RWPE2 (cell line): ENCODE data around the gene MYO3B.

ENCODE experiments used
- ATAC-seq: fragments of 200-7000 bp; cut with Tn5 transposase; 3 replicates; pipeline ENCODE4 v1.9.1; 2021; ENCODE audit warnings: low read depth
- DNase-seq: peaks from one replicate; pipeline ENCODE4 v3.0.0-alpha.2; 2020; ENCODE audit warnings: low spot score
- H3K27ac ChIP-seq: fragments of 450-650 bp; 2 replicates; pipeline ENCODE4 v1.5.1; 2017; ENCODE audit warnings: mild to moderate bottlenecking; ENCODE audit not compliant: poor library complexity, severe bottlenecking
- H3K27me3 ChIP-seq: fragments of 250-450 bp; sonication (Bioruptor Pico); 2 replicates; pipeline ENCODE4 v1.5.1; 2021; ENCODE audit warnings: mild to moderate bottlenecking, moderate library complexity; ENCODE audit not compliant: insufficient read depth, poor library complexity, severe bottlenecking
- H3K36me3 ChIP-seq: fragments of 250-450 bp; sonication (Bioruptor Pico); 2 replicates; pipeline ENCODE4 v1.5.1; 2020; ENCODE audit warnings: low read depth, mild to moderate bottlenecking, moderate library complexity
- H3K4me1 ChIP-seq: fragments of 250-450 bp; sonication (Bioruptor Pico); 2 replicates; pipeline ENCODE4 v1.5.1; 2021; ENCODE audit warnings: mild to moderate bottlenecking, moderate library complexity; ENCODE audit not compliant: insufficient read depth, poor library complexity, severe bottlenecking
- H3K4me3 ChIP-seq: fragments of 250-450 bp; sonication (Bioruptor Pico); 2 replicates; pipeline ENCODE4 v1.5.1; 2021; ENCODE audit warnings: mild to moderate bottlenecking, moderate library complexity; ENCODE audit not compliant: severe bottlenecking
- H3K9me3 ChIP-seq: fragments of 250-450 bp; sonication (Bioruptor Pico); 2 replicates; pipeline ENCODE4 v1.5.1; 2021; ENCODE audit warnings: mild to moderate bottlenecking, moderate library complexity; ENCODE audit not compliant: severe bottlenecking
- TF ChIP-seq, protein P1 (sequence below): fragments of 450-650 bp; IDR thresholded peaks from one replicate; pipeline ENCODE4 v1.5.1; 2017; ENCODE audit warnings: mild to moderate bottlenecking, moderate library complexity; ENCODE audit not compliant: poor library complexity, severe bottlenecking

The MYO3B gene

GRCh38 chr2:170680172-170680941 lies 502.4 kb downstream of the MYO3B start:
- H3K4me1 ChIP-seq, result no peaks in the 10 kb centered on the region
- ATAC-seq (no peak), DNase-seq (no peak)

DNA sequence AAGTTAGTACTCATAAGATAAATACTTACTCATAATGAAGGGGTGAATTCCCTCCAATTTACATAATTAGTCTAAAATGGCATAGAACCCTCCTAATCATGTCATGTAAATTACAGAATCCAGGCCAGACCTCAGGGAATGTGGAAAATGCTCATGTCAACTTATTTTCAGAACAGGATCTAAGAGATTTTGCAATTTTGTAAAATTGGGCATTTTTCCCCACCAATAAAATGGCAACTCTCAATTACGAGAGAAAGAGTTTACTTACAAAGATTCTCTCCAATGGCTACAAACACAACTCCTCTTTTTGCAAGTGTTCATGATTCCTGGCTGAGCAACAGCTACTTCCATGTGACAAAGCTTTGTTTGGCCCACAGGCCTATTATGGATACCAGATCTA lies 503.4 kb downstream of the MYO3B start:
- no peak for DNase-seq

More at GRCh38 chr2:170680172-170680941, 502.4 kb downstream of the MYO3B start:
- no peaks in the 10 kb centered on the region for H3K9me3 ChIP-seq
- no peaks in the 10 kb centered on the region for H3K36me3 ChIP-seq
- TF ChIP-seq, protein P1, sequence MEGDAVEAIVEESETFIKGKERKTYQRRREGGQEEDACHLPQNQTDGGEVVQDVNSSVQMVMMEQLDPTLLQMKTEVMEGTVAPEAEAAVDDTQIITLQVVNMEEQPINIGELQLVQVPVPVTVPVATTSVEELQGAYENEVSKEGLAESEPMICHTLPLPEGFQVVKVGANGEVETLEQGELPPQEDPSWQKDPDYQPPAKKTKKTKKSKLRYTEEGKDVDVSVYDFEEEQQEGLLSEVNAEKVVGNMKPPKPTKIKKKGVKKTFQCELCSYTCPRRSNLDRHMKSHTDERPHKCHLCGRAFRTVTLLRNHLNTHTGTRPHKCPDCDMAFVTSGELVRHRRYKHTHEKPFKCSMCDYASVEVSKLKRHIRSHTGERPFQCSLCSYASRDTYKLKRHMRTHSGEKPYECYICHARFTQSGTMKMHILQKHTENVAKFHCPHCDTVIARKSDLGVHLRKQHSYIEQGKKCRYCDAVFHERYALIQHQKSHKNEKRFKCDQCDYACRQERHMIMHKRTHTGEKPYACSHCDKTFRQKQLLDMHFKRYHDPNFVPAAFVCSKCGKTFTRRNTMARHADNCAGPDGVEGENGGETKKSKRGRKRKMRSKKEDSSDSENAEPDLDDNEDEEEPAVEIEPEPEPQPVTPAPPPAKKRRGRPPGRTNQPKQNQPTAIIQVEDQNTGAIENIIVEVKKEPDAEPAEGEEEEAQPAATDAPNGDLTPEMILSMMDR, result no peak
- H3K4me3 ChIP-seq, result no peak overlapping the region
- no peaks in the 10 kb centered on the region for H3K27me3 ChIP-seq
- no peak overlapping the region for H3K27ac ChIP-seq

DNA sequence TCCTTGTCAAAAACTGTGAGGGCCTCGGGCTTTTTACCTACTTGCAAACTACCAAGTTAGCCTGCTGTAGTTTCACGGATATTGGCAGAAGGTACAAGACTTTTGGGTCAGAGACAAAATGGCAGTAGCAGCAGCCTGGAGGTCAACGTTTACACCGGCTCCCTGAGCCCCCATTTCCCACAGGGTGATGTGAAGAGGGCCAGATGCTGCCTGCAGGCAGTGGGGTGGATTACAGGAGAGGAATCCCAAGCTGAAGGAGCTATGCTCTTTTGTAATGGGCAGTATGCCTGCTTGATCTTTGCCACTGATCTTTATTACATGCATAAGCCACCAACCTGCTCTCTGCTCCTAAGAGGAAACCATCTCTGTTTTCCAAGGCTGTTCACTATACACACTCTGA lies 507.6 kb downstream of the MYO3B start:
- H3K27ac ChIP-seq, result no peak overlapping the region
- ATAC-seq, result no peak
- no peak for DNase-seq

More for the DNA sequence above, 503.4 kb downstream of the MYO3B start:
- H3K27me3 ChIP-seq, result no peaks in the 10 kb centered on the region
- no peak overlapping the region for H3K4me3 ChIP-seq
- TF ChIP-seq, protein P1, result no peak
- H3K36me3 ChIP-seq, result no peaks in the 10 kb centered on the region
- no peak overlapping the region for H3K27ac ChIP-seq
- no peak for ATAC-seq
- H3K9me3 ChIP-seq, result no peaks in the 10 kb centered on the region
- H3K4me1 ChIP-seq, result no peaks in the 10 kb centered on the region

DNA sequence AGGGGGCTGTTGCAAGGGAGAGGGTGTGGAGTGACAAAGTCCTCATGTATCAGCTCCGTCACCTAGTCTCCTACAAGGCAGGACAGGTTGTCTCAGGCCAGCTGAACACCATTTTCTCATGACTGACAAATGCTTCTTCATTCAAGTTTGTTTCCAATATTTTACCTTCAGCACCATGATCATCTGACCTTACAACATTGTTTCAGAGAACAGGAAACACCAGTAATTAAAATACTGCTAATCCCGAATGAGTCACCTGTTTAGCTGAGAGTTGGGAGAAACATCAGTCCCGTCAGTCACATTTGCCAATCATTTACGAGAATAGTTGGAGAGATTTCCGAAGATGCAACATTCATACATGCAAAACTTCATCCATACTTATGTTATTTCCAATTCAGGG lies 511.5 kb downstream of the MYO3B start:
- TF ChIP-seq, protein P1, result no peak
- no peak for DNase-seq
- Histone ChIP-seq H3K36me3 (no peaks in the 10 kb centered on the region), H3K4me3 (no peak overlapping the region), H3K27me3 (no peaks in the 10 kb centered on the region), H3K27ac (no peak overlapping the region), H3K9me3 (no peaks in the 10 kb centered on the region), H3K4me1 (no peaks in the 10 kb centered on the region)
- no peak for ATAC-seq

More for the DNA sequence above, 507.6 kb downstream of the MYO3B start:
- TF ChIP-seq, protein P1, result no peak
- no peak overlapping the region for H3K4me3 ChIP-seq
- H3K4me1 ChIP-seq, result no peaks in the 10 kb centered on the region
- no peaks in the 10 kb centered on the region for H3K36me3 ChIP-seq
- H3K9me3 ChIP-seq, result no peaks in the 10 kb centered on the region
- no peaks in the 10 kb centered on the region for H3K27me3 ChIP-seq

GRCh38 chr2:170690640-170691039 lies 512.7 kb downstream of the MYO3B start:
- no peaks in the 10 kb centered on the region for H3K36me3 ChIP-seq
- no peak overlapping the region for H3K4me3 ChIP-seq
- DNase-seq (no peak), ATAC-seq (no peak)
- no peaks in the 10 kb centered on the region for H3K9me3 ChIP-seq
- no peak overlapping the region for H3K27ac ChIP-seq
- TF ChIP-seq, protein P1, result no peak
- H3K27me3 ChIP-seq, result no peaks in the 10 kb centered on the region
- no peaks in the 10 kb centered on the region for H3K4me1 ChIP-seq
